ENCODE data around the gene PRPF40B.

GRCh38 chr12:49692851-49693250 is 69.5 kb downstream of the PRPF40B start:
- TF ChIP-seq, protein P1, sequence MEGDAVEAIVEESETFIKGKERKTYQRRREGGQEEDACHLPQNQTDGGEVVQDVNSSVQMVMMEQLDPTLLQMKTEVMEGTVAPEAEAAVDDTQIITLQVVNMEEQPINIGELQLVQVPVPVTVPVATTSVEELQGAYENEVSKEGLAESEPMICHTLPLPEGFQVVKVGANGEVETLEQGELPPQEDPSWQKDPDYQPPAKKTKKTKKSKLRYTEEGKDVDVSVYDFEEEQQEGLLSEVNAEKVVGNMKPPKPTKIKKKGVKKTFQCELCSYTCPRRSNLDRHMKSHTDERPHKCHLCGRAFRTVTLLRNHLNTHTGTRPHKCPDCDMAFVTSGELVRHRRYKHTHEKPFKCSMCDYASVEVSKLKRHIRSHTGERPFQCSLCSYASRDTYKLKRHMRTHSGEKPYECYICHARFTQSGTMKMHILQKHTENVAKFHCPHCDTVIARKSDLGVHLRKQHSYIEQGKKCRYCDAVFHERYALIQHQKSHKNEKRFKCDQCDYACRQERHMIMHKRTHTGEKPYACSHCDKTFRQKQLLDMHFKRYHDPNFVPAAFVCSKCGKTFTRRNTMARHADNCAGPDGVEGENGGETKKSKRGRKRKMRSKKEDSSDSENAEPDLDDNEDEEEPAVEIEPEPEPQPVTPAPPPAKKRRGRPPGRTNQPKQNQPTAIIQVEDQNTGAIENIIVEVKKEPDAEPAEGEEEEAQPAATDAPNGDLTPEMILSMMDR (IDR thresholded peaks at IDR 0.05), result no peak
- TF ChIP-seq POLR2A (IDR thresholded peaks at IDR 0.05), result no peak

Measured in testis (tissue), 2 donors.